Stimulated activated CD4-positive, alpha-beta T cell treated with anti-CD3 and anti-CD28 coated beads, Interleukin-1b, Interleukin-23, amount 100 ng/mL, for 4 hours (primary cell): Measurements from ENCODE around the gene MMAB.

Experiments
- DNase-seq, 2 donors: peaks; one replicate each; pipeline ENCODE4 v3.0.0-alpha.2; 2020; ENCODE audit warnings: low read depth in 2 of 2

MMAB gene

DNA sequence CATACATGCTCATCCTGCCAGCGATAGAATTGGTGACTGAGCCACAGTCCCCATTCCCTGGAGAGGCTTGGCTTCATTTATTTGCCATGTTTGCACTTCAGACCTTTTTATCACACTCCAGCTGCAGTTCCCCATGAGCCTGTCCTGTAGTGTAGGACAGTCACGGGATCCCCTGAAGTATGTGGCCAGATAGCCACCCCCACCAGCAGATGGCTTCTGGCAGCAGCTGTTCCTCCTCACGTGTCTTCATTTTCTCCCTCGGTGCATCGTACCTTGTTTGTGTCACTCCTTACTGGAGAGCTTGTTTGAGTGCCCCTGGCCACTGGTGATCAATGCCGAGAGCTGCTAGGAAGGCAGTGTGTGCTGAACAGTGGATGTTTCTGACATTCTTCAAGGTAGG lies 55.7 kb downstream of the MMAB start:
- no peak for DNase-seq

DNA sequence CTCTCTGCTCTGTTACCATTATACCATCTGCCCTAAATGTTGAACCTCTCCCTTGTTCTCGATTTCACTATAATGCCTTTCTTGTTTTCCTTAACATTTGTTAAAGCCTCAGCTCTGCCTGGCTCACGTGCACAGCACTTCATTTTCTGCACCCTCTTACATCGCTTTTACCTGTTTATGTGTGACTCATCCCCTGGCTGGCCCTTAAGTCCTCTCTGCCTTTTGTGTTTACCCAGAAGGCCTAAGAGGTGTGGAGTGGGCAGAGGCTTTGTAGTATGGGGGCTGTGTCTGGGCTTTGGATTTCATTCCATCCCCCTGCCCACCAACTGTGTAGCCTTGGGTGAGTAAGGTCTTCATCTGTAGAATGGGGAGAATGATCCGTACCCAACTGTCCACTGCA lies 59.3 kb downstream of the MMAB start:
- DNase-seq = no peak

DNA sequence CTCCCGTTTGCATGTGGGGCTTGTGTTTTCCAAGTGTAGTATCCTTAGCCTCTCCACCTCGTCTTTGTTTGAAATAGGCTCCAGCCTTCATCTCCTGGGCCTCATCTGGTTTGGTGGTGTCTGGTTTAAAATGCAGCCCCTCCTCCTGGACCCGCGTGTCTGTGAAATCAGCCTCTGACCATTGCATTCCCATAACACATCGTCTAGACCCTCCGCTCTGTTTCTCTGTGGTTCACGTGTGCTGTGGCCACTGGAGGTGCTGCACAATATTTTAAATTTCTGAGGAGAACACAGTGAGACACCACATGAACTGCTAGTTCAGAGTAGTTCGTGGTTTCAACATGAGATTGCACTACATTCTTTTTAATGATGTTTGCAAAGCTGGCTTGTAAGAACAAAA lies 60.3 kb downstream of the MMAB start:
- DNase-seq = no peak

DNA sequence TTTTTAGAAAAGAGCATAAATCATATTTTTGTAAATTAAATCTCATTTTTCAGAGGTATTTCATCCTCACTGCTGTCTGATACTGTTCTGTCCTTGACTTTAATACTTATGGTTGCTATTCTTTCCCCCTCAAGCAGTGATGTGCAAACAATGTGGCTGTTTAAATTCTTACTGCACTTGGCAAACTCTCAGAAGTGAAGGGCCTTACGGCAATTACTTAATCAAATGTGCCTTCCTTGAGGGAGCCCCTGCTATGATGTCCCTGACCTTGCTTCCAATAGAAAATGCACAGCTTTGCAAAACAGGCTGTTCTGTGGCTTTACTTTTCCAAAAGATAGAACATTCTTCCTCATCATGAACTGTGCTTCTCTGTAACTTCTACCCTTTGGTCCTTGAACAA lies 60.7 kb downstream of the MMAB start:
- no peak for DNase-seq

DNA sequence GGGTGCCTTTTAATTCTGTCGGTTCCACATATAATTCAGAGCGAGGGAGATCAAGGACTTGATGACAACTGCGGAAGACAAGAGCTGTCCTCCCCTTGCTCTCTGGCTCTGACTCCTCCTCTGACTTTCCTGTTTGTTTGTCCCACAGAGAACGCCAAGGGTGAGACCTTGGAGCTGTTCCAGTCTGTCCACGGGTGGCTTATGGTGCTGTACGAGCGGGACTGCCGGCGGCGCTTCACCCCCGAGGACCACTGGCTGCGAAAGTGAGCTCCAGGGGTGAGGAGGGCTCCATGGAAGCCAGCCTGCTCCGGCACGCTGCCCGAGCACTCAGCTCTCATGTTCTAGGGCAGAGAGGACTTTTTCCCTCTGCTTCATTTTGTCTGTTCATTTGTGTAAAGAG lies 63.1 kb downstream of the MMAB start:
- no peak for DNase-seq

DNA sequence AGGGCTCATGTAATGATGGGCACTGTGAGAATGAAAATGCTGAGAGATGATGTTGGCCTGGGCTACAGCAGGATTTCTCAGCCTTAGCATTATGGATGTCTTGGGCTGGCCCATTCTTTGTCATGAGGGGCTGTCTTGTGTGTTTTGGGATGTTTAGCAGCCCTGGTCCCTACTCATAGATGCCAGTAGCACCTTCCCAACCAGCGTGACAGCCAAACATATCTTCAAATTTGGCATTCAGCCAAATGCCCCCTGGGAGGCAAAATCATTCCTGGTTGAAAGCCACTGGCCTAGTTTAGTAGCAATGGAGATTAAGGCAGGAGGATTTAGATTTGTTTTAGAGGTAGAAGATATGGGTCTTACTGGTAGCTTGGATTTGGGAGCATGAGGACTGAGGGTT lies 69.2 kb downstream of the MMAB start:
- no peak for DNase-seq
